Measurements from ENCODE around the gene PDE4D. TPM values are rescaled to one million over a fixed set of nuclear protein-coding genes. Genes with fewer than 3 reads are reported as not detected.
A peak's percentile ranks its signal among the peaks of the same experiment; 100 is the strongest.

The PDE4D gene
- total RNA-seq, 1 experiment from 2014 or later, result 5.3 TPM

- Histone ChIP-seq H3K36me3 (replicated peaks; ENCODE audit: control insufficient read depth, insufficient read depth, low read length) (no peaks in the 10 kb centered on the region), H3K27me3 (ENCODE audit: control insufficient read depth, insufficient read depth, low read length) (peaks cover 28% of the 10 kb centered on the region), H3K4me3 (ENCODE audit: insufficient read depth, low read depth, low read length) (no peak overlapping the region)
- DNase-seq, result no peak
These were observed 852.2 kb downstream of the PDE4D start for GRCh38 chr5:59041355-59041754.

GRCh38 chr5:59040804-59041201 is 852.7 kb downstream of the PDE4D start:
- H3K27me3 ChIP-seq (ENCODE audit: control insufficient read depth, insufficient read depth, low read length), result peaks cover 28% of the 10 kb centered on the region
- no peaks in the 10 kb centered on the region for H3K36me3 ChIP-seq (replicated peaks; ENCODE audit: control insufficient read depth, insufficient read depth, low read length)
- H3K4me3 ChIP-seq (ENCODE audit: insufficient read depth, low read depth, low read length), result no peak overlapping the region
- no peak for DNase-seq

GRCh38 chr5:59040024-59040803 is 853.3 kb downstream of the PDE4D start:
- Histone ChIP-seq H3K36me3 (replicated peaks; ENCODE audit: control insufficient read depth, insufficient read depth, low read length) (no peaks in the 10 kb centered on the region), H3K4me3 (ENCODE audit: insufficient read depth, low read depth, low read length) (peak overlapping the region; percentile 67), H3K27me3 (ENCODE audit: control insufficient read depth, insufficient read depth, low read length) (peaks cover 28% of the 10 kb centered on the region)
- no peak for DNase-seq

- peak; percentile 78 for DNase-seq
- Histone ChIP-seq H3K36me3 (replicated peaks; ENCODE audit: control insufficient read depth, insufficient read depth, low read length) (no peaks in the 10 kb centered on the region), H3K27me3 (ENCODE audit: control insufficient read depth, insufficient read depth, low read length) (peaks cover 28% of the 10 kb centered on the region), H3K4me3 (ENCODE audit: insufficient read depth, low read depth, low read length) (peak overlapping the region; percentile 67)
These were observed 854.1 kb downstream of the PDE4D start for GRCh38 chr5:59039296-59040023.

- DNase-seq, result no peak
- peak overlapping the region; percentile 67 for H3K4me3 ChIP-seq (ENCODE audit: insufficient read depth, low read depth, low read length)
- H3K27me3 ChIP-seq (ENCODE audit: control insufficient read depth, insufficient read depth, low read length), result peaks cover 28% of the 10 kb centered on the region
- H3K36me3 ChIP-seq (replicated peaks; ENCODE audit: control insufficient read depth, insufficient read depth, low read length), result no peaks in the 10 kb centered on the region
These were observed 854.7 kb downstream of the PDE4D start for GRCh38 chr5:59038798-59039295.

GRCh38 chr5:59037941-59038797 is 855.4 kb downstream of the PDE4D start:
- Histone ChIP-seq H3K36me3 (replicated peaks; ENCODE audit: control insufficient read depth, insufficient read depth, low read length) (no peaks in the 10 kb centered on the region), H3K4me3 (ENCODE audit: insufficient read depth, low read depth, low read length) (peak overlapping the region; percentile 67), H3K27me3 (ENCODE audit: control insufficient read depth, insufficient read depth, low read length) (peaks cover 28% of the 10 kb centered on the region)
- no peak for DNase-seq

GRCh38 chr5:59037453-59037852 is 856.1 kb downstream of the PDE4D start:
- no peak overlapping the region for H3K4me3 ChIP-seq (ENCODE audit: insufficient read depth, low read depth, low read length)

GRCh38 chr5:59037041-59037440 is 856.5 kb downstream of the PDE4D start:
- H3K4me3 ChIP-seq (ENCODE audit: insufficient read depth, low read depth, low read length), result no peak overlapping the region

More at GRCh38 chr5:59037453-59037852, 856.1 kb downstream of the PDE4D start:
- no peaks in the 10 kb centered on the region for H3K36me3 ChIP-seq (replicated peaks; ENCODE audit: control insufficient read depth, insufficient read depth, low read length)
- DNase-seq, result no peak
- H3K27me3 ChIP-seq (ENCODE audit: control insufficient read depth, insufficient read depth, low read length), result peaks cover 28% of the 10 kb centered on the region

GRCh38 chr5:59036274-59036961 is 857.1 kb downstream of the PDE4D start:
- DNase-seq, result no peak
- no peak overlapping the region for H3K4me3 ChIP-seq (ENCODE audit: insufficient read depth, low read depth, low read length)
- no peaks in the 10 kb centered on the region for H3K36me3 ChIP-seq (replicated peaks; ENCODE audit: control insufficient read depth, insufficient read depth, low read length)
- peaks cover 28% of the 10 kb centered on the region for H3K27me3 ChIP-seq (ENCODE audit: control insufficient read depth, insufficient read depth, low read length)

More at GRCh38 chr5:59037041-59037440, 856.5 kb downstream of the PDE4D start:
- Histone ChIP-seq H3K36me3 (replicated peaks; ENCODE audit: control insufficient read depth, insufficient read depth, low read length) (no peaks in the 10 kb centered on the region), H3K27me3 (ENCODE audit: control insufficient read depth, insufficient read depth, low read length) (peaks cover 28% of the 10 kb centered on the region)
- no peak for DNase-seq

GRCh38 chr5:59035681-59036080 is 857.8 kb downstream of the PDE4D start:
- DNase-seq, result no peak
- Histone ChIP-seq H3K4me3 (ENCODE audit: insufficient read depth, low read depth, low read length) (no peak overlapping the region), H3K27me3 (ENCODE audit: control insufficient read depth, insufficient read depth, low read length) (peaks cover 27% of the 10 kb centered on the region), H3K36me3 (replicated peaks; ENCODE audit: control insufficient read depth, insufficient read depth, low read length) (no peaks in the 10 kb centered on the region)

- Histone ChIP-seq H3K27me3 (ENCODE audit: control insufficient read depth, insufficient read depth, low read length) (peaks cover 17% of the 10 kb centered on the region), H3K4me3 (ENCODE audit: insufficient read depth, low read depth, low read length) (no peak overlapping the region), H3K36me3 (replicated peaks; ENCODE audit: control insufficient read depth, insufficient read depth, low read length) (no peaks in the 10 kb centered on the region)
- DNase-seq, result peak; percentile 47
These were observed 858.9 kb downstream of the PDE4D start for GRCh38 chr5:59034498-59035186.

- no peaks in the 10 kb centered on the region for H3K36me3 ChIP-seq (replicated peaks; ENCODE audit: control insufficient read depth, insufficient read depth, low read length)
- no peaks in the 10 kb centered on the region for H3K27me3 ChIP-seq (ENCODE audit: control insufficient read depth, insufficient read depth, low read length)
- no peak for DNase-seq
- H3K4me3 ChIP-seq (ENCODE audit: insufficient read depth, low read depth, low read length), result no peak overlapping the region
These were observed 866.2 kb downstream of the PDE4D start for GRCh38 chr5:59027145-59027907.

- no peaks in the 10 kb centered on the region for H3K27me3 ChIP-seq (ENCODE audit: control insufficient read depth, insufficient read depth, low read length)
- no peak for DNase-seq
- no peaks in the 10 kb centered on the region for H3K36me3 ChIP-seq (replicated peaks; ENCODE audit: control insufficient read depth, insufficient read depth, low read length)
- no peak overlapping the region for H3K4me3 ChIP-seq (ENCODE audit: insufficient read depth, low read depth, low read length)
These were observed 867.8 kb downstream of the PDE4D start for GRCh38 chr5:59025734-59026133.

All from H7 (cell line).